NCI-H446 (cell line): ENCODE results near the gene NFILZ.

Experiments
- DNase-seq, 2 experiments: peaks; one replicate each; lab custom pipeline; 2025; lab: John Stamatoyannopoulos, UW

Gene NFILZ, protein sequence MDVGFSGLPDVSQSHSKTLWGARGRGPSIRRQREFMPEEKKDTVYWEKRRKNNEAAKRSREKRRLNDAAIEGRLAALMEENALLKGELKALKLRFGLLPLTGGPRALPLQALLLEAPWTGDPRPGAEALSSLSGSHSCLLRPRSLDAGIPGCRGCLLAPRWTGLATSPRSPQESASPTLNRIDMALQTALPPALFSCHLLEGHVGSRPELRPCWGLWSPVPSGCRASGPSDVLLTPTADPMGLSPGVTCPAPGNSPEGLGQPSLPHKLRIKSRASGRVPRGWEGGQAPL

GRCh38 chr19:8629996-8630683 lies at the start of gene NFILZ:
TSS of gene NFILZ (plus strand) at chr19:8630633. CDS start at chr19:8676766, 46,133 bp downstream.
- no peak for DNase-seq

- DNase-seq = peak; percentile 28 to 64
Measured at GRCh38 chr19:8580710-8581281, 49.6 kb upstream of the NFILZ start.

DNA sequence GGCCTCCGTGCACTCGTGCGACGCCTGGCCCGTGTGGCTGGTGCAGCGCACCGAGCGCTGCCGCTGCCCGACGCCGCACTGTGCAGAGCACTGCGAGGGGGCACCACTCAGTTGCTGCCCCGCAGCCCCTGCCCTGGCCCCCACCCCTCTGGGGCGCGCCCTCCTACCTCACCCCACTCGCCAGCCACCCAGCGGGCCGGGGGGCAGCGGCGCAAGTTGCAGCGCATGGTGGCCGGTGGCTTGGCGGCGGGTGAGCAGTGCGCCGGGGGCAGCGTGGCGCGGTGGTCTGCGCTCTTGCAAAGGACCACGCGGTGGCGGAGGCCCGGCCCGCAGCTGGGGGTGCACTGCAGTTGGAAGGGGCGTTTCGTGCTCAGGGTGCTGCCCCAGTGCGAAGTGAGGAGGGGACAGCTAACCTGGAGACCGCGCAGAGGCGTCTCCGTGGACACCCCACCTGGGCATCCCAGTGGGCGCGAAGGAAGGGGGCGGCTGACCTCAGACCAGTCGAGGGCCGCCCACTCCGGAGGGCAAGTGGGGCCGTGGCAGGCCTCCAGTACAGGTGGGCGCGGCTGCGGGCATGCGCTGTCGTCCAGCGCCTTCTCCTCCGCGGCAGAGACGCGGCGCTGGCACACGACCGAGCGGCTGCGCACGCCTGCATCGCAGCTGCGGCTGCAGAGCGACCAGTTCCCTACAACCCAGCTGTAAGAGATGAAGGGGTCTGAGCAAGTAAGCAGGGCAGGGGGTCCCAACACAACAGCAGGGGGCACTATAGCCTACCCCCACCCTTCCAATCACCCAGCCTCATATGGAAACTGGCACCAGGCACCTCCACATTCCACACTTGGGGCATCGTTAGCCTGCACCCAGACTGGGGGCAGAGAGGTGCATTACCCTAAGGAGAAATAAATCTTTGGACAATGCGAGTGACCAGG lies 45.2 kb upstream of the NFILZ start:
- no peak for DNase-seq

GRCh38 chr19:8585894-8586750 lies 44.3 kb upstream of the NFILZ start:
- DNase-seq = peak in 1 of 2 experiments; percentile 66

GRCh38 chr19:8589177-8589714 lies 41.2 kb upstream of the NFILZ start:
- no peak for DNase-seq

DNA sequence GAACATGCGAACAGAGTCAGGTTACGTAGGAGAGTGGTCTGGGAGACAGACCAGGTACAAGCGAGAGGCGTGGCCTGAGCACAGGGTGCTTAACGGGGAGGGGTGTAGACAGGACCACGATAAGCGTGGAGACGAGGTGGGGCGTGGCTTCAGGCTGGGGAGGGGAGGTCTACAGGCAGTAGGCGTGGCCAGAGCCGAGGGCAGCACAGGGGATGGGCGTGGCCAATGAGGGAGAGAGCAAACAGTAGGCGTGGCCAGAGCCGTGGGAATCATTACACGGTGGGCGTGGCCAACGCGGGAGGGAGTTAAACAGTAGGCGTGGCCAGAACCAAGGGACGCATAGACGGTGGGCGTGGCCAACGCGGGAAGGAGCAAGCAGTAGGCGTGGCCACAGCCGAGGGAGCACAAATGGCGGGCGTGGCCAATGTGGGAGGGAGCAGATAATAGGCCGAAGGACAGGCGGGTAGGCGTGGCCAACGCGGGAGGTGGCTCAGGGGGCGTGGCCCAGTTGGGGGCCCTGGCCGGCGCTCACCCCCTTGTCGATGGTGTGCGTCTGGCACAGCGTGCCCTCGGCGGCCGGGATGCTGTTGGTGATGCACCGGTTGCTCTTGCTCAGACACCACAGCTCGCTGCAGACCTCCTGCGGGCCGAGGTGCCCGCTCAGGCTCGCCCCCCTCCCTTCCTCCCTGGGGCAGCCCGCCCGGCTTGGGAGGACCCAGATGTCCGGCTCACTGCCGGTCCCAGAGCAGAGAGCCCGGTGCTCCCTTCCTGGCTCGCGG lies 38.0 kb upstream of the NFILZ start:
- no peak for DNase-seq

GRCh38 chr19:8593931-8594330 lies 36.5 kb upstream of the NFILZ start:
- DNase-seq = no peak

DNA sequence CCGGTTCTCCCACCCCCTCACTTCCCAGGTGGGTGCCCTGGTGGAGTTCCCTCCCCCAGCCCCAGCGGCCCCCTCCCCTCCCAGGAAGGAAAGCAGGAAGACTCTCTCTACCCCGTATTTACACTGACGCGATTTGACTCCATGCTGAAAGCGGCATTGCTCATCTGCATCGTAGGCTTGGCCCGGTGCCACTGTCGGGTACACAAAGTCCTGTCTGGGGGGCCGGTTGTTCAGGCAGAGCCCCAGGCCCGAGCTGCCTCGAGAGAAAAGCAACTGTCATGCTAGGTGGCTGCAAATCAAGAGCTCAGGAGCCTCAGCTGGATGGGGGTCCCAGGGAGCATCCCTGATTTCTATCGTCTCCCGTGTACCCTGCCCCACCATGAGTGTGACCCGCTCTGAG lies 34.8 kb upstream of the NFILZ start:
- DNase-seq = no peak

DNA sequence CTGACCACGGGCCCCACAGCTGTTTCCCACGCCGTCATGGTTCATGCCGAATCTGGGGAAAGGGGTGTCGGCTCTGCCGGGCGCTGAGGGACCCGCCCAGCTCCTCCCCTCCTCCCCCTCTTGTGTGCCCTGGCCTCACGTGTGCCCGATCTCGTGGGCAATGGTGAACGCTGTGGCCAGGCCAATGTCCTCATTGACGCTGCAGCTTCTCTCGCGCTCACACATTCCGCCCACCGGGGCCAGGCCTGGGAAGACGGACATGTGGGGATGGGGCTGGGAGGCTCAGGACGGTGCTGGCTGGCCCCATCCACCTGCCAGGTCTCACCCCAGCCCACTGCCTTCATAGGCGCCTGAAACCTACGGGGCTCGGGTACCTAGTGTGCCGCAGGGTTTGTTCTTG lies 34.3 kb upstream of the NFILZ start:
- no peak for DNase-seq

DNA sequence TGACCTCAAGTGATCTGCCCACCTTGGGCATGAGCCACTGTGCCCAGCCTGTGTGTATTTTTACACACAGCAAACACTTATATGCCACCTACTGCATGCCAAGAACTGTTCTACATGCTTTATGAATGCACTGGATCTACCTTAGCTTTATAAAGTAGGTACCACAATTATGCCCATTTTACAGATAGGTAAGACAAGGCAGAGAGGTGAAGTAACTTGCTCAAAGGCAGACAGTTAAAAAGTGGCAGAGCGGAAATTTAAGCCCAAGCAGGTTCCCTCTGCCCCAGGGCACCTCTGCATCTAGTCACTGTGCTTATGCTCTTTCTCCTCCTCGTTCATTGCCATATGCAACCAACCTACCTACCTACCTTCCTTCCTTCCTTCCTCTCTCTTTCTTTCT lies 30.4 kb upstream of the NFILZ start:
- DNase-seq = no peak

DNA sequence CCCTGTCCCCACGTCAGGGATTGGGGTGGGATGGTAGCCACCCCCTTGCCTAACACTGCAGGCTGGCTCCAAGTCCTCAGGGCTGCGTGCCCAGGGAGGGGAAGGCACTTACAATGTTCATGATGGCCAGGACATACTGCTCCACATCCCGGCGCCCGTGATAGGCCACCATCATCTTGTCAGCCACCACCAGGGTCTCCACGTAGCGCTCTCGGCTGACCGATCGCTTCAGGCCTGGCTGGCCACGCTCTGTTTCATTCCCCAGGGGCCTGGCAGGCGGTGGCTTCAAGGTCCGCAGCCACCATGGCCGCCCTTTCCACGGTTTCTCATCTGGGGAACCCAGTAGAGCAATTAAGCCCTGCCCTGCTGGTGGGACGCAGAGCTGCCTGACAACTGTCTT lies 29.6 kb upstream of the NFILZ start:
- DNase-seq = no peak

GRCh38 chr19:8601796-8602195 lies 28.6 kb upstream of the NFILZ start:
- DNase-seq = no peak

GRCh38 chr19:8605514-8605913 lies 24.9 kb upstream of the NFILZ start:
- DNase-seq = no peak

DNA sequence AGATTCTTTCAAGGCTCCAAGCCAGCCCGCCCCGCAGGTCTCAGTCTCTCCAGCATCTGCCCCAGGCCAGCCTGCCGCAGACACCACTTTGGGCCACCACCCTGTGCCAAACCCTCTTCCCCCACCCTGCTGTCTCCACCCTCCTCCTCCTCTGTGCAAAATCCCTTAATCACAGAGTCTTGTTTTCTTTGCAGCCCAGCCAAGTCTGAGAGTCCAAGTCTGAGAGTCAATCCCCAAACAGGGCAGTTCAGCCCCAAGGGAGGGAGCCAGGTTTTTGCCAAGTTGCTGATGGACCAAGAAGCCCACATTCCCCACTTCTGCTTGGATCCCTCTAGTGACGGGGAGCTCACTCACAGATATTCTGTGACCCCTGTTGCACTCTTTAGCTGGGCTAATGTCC lies 23.0 kb upstream of the NFILZ start:
- DNase-seq = no peak

GRCh38 chr19:8608941-8609278 lies 21.5 kb upstream of the NFILZ start:
- no peak for DNase-seq

DNA sequence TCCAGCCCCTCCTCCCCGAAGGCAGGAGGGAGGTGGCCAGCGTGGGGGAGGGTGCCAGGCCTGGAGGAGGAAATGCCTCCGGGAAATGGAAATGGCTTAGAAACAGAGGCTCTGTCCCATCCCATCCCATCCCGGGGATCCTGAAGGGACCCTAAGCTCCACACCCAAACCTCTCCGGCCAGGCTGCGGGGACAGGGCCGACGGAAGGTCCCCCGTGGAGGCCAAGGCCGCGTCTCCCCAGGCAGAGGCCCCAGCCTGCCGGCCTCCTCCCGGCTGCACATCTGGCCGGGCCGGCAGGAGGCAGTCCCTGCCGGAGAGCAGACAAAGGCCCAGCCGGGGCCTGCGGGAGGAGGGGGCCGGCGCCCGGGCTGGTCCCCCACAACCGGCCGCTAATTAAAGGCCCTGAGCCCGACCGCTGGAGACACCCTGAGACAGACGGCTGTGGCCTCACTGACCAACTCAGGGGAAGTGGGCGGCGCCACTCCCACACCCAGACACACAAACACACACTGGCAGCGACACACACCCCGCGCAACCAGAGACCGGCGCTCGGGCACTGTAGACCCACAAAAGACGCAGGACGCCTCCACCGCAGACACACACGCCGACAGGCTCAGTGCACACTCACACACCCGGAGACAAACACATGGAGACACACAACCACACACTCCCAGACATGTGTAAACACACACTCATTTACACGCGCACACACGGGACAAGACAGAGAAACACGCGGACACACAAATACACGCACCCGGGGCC lies 21.0 kb upstream of the NFILZ start:
- DNase-seq = no peak

DNA sequence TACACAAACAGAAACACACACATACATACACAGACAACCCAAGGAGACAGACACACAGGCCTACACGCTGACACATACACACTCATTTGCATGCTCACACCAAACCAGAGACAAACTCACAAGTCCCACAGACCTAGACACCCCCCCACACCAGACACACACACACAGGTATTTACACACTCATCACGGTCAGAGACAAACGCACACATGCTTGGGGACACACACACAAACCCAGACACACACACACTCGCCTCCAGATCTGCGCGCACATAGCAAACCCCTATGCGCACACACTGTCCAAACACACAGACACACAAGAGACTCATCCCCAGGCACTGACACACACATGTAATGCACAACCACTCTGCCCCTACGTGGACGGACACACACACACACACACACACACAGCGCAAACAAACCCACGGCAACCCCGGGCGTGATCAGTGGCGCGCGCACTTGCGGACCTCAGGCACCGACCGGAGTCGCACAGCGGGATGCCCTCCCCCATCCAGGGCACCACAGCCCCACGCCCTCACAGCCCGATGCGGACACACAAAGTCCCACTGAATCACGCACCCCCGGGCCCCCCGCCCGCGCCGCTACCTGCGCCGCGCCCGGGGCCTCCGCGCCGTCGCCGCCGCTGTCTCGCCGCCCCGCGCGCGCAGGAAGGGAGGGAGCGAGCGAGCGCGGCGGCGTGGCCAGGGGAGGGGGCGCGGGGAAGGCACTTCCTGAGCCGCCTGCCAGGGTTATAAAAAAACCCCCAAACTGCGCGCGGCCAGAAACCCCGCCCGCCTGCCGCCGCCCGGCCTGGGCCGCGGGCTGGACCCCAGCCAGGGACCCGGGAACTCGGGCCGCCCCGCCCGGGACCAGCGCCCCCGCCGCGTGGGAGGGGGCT lies 20.1 kb upstream of the NFILZ start, which contains the start of gene ADAMTS10:
ADAMTS10 (minus strand) TSS at position 675 of the 895 bp plus-strand sequence. CDS start 5,005 bp downstream, outside the sequence.
- DNase-seq = no peak

GRCh38 chr19:8610936-8611300 lies 19.5 kb upstream of the NFILZ start:
- DNase-seq = no peak
